HG03025 (cell line): ENCODE data around the gene SLC6A11.

Experiments used
- ATAC-seq: cut with Tn5 transposase; IDR thresholded peaks from one replicate; pipeline ENCODE4 v1.9.1; 2021; ENCODE audit warnings: mild to moderate bottlenecking, moderate library complexity; ENCODE audit not compliant: unreplicated experiment, low FRiP score

Gene SLC6A11

DNA sequence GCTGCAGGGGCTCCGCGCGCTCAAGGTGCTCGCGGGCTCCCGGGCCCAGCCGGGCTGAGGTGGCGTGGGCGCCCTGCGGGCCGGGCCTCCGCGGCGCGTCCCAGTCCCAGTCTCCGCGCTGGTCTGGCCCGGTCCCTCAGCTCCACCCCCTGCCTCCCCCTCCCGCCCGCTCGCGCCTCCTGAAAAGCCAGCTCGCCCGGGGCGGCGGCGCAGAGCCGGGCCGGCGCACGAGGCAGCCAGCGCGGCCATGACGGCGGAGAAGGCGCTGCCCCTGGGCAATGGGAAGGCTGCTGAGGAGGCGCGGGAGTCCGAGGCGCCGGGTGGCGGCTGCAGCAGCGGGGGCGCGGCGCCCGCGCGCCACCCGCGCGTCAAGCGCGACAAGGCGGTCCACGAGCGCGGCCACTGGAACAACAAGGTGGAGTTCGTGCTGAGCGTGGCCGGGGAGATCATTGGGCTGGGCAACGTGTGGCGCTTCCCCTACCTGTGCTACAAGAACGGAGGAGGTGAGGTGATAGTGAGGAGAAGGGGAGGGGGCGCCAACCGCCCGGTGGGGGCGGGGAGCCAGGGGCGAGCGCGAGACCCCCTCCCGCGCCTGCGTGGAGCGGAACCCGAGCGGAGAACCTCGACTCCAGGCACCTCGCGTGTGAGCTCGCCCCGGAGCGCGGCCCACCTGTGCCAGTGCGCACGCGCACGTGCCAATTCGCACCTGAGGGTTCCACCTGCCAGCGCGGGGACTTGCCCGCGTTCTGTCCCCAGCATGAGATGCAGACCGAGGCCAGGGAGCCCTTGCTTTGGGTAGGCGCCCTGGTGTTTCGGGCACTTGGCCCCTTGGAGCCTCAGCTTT is at the start of gene SLC6A11:
Gene SLC6A11, plus strand, starts transcription at position 210 of the 844 bp plus-strand sequence. Its CDS starts 38 bp downstream, at position 248.
- ATAC-seq, result no peak

- no peak for ATAC-seq
Observed at GRCh38 chr3:10768708-10769394, 47.2 kb upstream of the SLC6A11 start.

DNA sequence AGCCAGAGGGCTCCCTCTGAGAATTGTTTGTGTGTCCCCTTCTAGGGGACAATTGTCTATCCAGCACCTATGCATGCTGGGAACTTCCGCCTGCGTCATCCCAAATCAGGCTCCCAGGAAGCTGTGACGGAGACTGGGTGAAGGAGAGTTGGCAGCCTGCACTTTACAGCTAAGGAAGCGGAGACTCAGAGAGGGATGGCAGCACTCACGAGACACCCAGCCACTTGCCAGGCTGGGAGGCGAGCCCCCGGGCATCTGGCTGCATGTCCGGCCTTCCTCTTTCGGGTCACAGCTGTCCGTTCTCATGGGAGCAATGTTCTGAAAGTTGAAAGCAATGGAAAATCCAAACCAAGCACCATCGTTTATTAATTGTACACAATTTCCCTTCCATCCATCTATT is 45.5 kb upstream of the SLC6A11 start:
- ATAC-seq, result no peak

DNA sequence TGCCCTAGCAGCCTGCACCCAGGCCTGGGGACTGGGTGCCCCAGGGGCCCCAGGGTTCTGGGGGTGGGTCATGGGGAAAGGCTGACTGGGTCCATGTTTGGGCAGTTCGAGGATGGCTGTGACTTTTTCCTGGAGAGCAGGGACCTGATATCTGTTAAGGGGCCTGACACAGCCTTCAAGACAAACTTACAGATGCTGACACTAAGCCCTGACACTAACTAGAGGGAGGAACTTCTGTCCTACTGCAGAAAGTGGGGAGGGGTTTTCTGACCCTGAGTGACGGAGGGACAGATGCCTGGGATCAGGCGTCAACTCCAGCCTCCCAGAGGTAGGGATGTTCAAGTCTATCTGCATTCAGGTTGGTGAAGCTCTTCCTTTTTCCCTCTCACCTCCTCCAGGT is 45.0 kb upstream of the SLC6A11 start:
- no peak for ATAC-seq

GRCh38 chr3:10771486-10772270 is 44.4 kb upstream of the SLC6A11 start:
- no peak for ATAC-seq

DNA sequence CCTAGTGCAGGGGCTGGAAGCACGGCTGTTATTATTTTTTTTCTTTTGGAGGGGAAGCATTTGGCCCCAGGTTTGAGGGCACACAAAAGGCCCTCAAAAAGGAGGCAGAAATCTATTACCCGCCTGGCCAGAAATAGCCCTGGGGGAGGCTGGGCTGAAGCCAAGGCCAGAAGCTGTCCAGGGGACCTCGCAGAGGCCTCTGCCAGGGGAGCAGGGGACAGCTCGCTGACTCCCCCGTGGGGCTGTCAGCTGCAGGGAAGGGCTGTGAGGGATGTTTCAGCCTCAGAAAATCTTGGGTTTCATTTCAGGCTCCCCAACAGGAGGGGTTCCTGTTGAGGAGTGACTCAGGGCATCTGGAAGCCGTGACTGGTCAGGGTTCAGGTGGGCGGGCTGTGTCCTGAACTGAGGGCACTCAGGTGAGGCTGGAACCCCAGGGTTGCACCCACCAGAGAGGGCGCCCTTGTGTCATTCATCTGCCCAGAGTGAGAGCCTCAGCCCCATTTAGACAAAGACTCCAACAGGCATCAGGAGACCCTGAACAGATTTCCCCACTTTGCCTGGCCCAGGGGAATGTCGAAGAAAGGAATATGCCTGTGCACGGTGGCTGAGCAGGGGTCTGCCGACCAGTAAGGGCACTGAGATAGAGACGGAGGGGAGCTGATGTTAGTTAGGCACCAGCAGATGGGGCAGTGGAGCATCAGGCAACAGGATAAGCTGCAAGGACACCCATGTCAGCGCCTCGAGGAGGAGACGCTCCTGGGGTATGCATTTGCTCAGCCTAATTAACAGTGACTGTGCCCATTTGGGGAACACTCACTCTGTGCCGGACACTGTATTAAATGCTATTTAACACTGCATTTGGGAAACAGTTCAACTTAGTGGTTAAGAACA is 43.5 kb upstream of the SLC6A11 start:
- no peak for ATAC-seq

DNA sequence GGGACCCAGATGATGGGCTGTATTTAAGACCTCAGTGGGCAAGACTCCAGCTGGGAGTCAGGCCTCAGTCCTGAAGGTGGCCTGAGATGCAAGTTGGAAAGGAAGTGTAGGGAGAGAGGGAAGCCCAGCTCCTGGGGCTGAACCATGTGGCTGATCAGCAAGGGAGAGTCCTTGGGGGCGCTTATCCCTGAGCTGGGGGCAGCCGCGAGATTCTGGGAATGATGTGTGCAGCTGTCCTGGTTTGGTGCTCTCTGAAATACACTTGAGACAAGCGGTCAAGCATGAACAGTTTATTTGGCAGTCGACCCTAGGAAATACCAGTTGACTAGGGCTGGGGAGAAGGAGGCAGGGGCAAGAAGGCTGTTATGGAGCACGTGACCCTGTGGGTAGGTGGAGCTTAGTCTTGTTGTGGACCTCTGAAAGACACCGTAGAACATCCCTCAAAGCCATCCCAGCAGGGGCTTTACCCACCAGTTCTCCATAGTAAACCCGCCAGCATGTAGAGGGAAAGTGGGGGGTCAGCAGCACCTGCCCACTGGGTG is 41.8 kb upstream of the SLC6A11 start:
- no peak for ATAC-seq

GRCh38 chr3:10774825-10775224 is 41.2 kb upstream of the SLC6A11 start:
- no peak for ATAC-seq

DNA sequence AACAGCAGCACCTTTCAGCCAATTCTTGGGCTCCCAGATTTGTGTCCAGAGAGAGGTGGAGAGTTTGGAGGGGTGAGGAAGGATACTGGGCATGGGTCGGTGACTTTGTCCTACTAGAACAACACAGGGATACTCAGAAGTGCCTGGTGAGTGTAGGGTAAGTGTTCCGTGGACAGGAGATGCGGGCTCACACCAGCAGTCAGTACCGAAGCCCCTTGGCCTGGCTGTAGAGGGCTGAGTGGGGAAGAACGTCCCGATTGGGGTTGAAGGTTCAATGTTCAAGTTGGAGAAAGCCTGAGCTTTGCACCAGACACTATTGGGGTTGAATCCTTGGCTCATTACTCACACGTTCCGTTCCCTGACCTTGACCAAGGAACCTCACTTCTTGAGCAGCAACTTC is 40.8 kb upstream of the SLC6A11 start:
- ATAC-seq, result no peak

DNA sequence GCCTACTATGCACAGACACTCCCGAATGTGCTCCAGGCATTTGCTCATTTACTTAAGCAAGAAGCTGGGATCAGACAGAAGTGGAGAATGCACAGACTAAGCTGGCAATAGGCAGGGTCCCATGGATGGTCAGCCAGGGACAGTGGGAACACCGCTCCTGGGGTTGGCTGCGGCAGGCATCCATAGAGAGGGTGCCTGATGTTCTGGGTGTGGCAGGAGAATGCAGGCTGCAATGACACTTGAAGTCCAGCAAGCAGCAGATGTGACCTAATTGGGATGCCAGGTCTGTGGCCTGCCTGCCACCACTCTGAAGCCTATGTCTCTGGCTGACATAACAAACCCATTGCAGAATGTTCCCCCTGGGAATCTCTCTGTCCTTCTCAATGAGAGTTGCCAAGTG is 40.2 kb upstream of the SLC6A11 start:
- ATAC-seq, result no peak

GRCh38 chr3:10777627-10778026 is 38.4 kb upstream of the SLC6A11 start:
- no peak for ATAC-seq

- ATAC-seq, result no peak
Observed at GRCh38 chr3:10778492-10779292, 37.3 kb upstream of the SLC6A11 start.

GRCh38 chr3:10779293-10779805 is 36.7 kb upstream of the SLC6A11 start:
- no peak for ATAC-seq

- no peak for ATAC-seq
Observed at GRCh38 chr3:10780243-10780642, 35.8 kb upstream of the SLC6A11 start.

- no peak for ATAC-seq
Observed at GRCh38 chr3:10780922-10781321, 35.1 kb upstream of the SLC6A11 start.

- no peak for ATAC-seq
Observed at GRCh38 chr3:10781981-10782380, 34.0 kb upstream of the SLC6A11 start.

DNA sequence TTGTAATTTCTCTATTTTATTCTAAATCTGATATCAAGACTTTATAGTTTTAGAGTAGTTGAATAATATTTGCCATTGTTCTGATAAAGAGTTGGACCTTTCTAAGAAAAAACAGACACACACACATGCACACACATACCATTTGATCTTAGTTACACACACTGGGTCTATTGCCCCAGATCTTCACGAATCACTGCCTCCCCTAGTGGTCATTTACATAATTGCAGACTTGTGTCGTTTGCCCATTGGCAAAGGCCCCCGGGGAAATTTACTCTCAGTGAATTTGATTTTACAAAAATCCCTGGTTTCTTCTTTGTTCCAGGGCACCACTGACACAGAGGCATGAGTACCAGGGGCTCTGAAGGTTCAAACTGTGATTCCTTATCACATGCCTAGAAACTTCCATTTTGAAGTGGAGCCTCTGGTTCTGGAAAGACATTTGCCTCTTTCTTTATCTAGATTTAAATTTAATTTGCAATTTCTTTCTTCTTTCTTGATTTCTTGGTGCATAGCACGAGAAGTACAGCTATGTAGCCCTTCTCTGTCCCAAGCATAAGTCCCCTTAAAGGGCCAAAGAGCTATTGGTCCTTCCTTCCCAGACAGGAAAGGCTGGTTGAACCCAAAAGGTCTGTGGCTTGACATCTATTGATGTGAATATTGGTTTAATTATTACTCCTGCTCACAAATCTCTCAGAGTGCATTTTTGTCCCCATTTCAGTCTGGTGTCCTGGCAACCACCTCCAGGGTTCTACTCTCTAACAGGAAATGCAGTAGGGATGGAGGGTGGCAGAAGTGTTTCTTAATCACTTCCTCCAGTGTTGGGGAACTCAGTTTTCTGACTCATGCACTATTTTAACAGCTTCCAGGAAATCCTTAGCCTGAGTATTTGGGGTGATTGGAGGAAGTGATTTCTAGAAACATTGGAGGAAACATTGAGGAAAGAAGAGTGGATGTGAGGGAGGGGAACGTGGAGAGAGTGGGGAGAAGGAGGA is 32.4 kb upstream of the SLC6A11 start:
- ATAC-seq, result no peak

DNA sequence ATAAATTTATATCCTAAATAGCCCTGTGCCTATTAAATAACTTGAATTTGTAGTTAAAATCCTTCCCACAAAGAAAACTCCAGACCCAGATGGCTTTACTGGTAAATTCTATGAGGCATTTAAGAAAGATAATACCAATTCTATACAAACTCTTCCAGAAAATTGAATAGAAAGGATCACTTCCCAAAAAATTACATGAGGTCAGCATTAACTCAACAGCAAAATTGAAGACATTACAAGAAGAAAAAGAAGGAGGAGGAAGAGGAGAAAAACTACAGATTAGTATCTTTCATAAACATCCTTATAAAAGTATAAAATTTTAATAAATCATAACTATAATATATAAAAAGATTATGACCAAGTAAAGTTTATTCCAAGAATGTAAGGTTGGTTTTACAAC is 29.4 kb upstream of the SLC6A11 start:
- ATAC-seq, result no peak
